Keratinocyte (primary cell): Measurements from ENCODE around the gene KDM3A.

Experiments
- CTCF ChIP-seq, 3 experiments: IDR thresholded peaks in 1 of 3; conservative IDR thresholded peaks in 1 of 3; optimal IDR thresholded peaks in 1 of 3; 2 replicates in 2 of 3; 3 replicates in 1 of 3; pipeline versions ENCODE3 to v1.5.1; 2011; ENCODE audit warnings: low read length in 3 of 3, mild to moderate bottlenecking in 3 of 3, moderate library complexity in 2 of 3, control low read depth in 1 of 3, inconsistent platforms in 1 of 3; ENCODE audit not compliant: insufficient read depth in 2 of 3; ENCODE audit errors: extremely low read depth in 1 of 3
- EZH2 ChIP-seq: IDR thresholded peaks from one replicate; pipeline ENCODE4 v1.6.1; 2012; ENCODE audit warnings: inconsistent platforms, mild to moderate bottlenecking, low read length, moderate library complexity

DNA sequence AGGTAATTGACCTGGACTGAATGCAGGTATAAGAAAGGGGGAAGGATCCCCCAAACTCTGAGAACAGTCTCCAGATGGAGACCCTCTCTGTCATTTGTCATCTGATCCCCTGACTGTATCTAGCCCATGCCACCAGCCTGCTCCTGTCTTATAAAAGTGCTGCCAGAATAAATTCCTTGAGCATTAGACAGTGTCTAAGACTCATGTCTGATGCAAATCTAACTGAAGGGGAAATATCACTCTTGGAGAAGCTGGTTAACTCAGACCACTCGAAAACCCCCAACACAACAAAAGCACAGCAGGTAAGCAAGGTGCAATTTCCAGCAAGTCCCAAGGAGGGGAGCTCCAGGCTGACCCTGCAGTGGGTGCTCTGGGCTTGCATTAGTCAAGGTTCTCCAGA lies 40.9 kb upstream of the KDM3A start:
- TF ChIP-seq CTCF (optimal IDR thresholded peaks at IDR 0.05 in 1 of 3, IDR thresholded peaks at IDR 0.05 in 1 of 3, conservative IDR thresholded peaks at IDR 0.05 in 1 of 3; ENCODE audit: extremely low read depth in 1 of 3, insufficient read depth in 2 of 3, low read length in 3 of 3) (peak in 2 of 3 experiments; percentile 7 to 23), EZH2 (no peak)
